BE2C (cell line): ENCODE measurements around the gene PIGR.

ENCODE experiments used
- DNase-seq: peaks from one replicate; pipeline ENCODE4 v3.0.0-alpha.2; 2020
- H3K27me3 ChIP-seq: fragments of 250-450 bp; sonication (Bioruptor Pico); 2 replicates; pipeline ENCODE4 v1.5.1; 2020; ENCODE audit warnings: mild to moderate bottlenecking
- H3K36me3 ChIP-seq: fragments of 250-450 bp; sonication (Bioruptor Pico); 2 replicates; pipeline ENCODE4 v1.5.1; 2020; ENCODE audit warnings: mild to moderate bottlenecking
- H3K4me1 ChIP-seq: fragments of 250-450 bp; sonication (Bioruptor Pico); 2 replicates; pipeline ENCODE4 v1.5.1; 2020
- H3K4me3 ChIP-seq: 2 replicates; pipeline ENCODE4 v1.5.1; 2011; ENCODE audit warnings: low read depth, low read length
- H3K9me3 ChIP-seq: fragments of 250-450 bp; sonication (Bioruptor Pico); 2 replicates; pipeline ENCODE4 v1.5.1; 2020
- CTCF ChIP-seq: IDR thresholded peaks from 2 replicates; pipeline ENCODE4 v1.5.1; 2012; ENCODE audit warnings: mild to moderate bottlenecking, low read depth, low read length

Gene PIGR

GRCh38 chr1:206982216-206982615 lies 36.0 kb upstream of the PIGR start:
- H3K27me3 ChIP-seq = peaks cover 60% of the 10 kb centered on the region
- H3K4me1 ChIP-seq = no peaks in the 10 kb centered on the region
- peak; percentile 46 for DNase-seq
- H3K9me3 ChIP-seq = no peaks in the 10 kb centered on the region
- TF ChIP-seq CTCF = peak; percentile 79
- H3K36me3 ChIP-seq = no peaks in the 10 kb centered on the region
- H3K4me3 ChIP-seq = no peak overlapping the region

GRCh38 chr1:206979379-206980043 lies 33.2 kb upstream of the PIGR start:
- Histone ChIP-seq H3K27me3 (peaks cover 34% of the 10 kb centered on the region), H3K4me1 (no peaks in the 10 kb centered on the region), H3K36me3 (no peaks in the 10 kb centered on the region), H3K9me3 (no peaks in the 10 kb centered on the region), H3K4me3 (no peak overlapping the region)
- no peak for DNase-seq
- TF ChIP-seq CTCF = peak; percentile 69

DNA sequence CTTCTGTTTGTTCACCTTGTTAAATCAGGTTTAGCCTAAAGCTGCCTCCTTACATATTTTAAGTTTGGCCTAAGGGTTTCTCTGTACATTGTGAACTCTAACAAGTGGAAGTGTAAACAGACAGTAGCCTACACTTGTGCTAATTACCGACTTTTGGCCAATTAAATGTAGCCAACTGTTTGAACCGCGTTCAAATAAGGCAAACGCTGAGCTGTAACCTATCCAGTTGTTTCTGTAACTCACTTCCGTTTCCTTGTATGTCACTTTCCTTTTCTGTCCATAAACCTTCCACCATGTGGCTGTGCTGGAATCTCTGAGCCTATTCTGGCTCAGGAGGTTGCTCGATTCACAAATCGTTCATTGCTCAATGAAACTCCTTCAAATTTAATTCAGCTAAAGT lies 32.0 kb upstream of the PIGR start:
- no peak for TF ChIP-seq CTCF
- Histone ChIP-seq H3K4me3 (no peak overlapping the region), H3K27me3 (peaks cover 27% of the 10 kb centered on the region), H3K36me3 (no peaks in the 10 kb centered on the region), H3K9me3 (no peaks in the 10 kb centered on the region), H3K4me1 (no peaks in the 10 kb centered on the region)
- no peak for DNase-seq

GRCh38 chr1:206975306-206975705 lies 29.0 kb upstream of the PIGR start:
- Histone ChIP-seq H3K9me3 (no peaks in the 10 kb centered on the region), H3K4me3 (no peak overlapping the region), H3K36me3 (no peaks in the 10 kb centered on the region), H3K27me3 (peaks cover 29% of the 10 kb centered on the region), H3K4me1 (no peaks in the 10 kb centered on the region)
- TF ChIP-seq CTCF = no peak
- peak; percentile 46 for DNase-seq

GRCh38 chr1:206974140-206974539 lies 27.9 kb upstream of the PIGR start:
- TF ChIP-seq CTCF = no peak

DNA sequence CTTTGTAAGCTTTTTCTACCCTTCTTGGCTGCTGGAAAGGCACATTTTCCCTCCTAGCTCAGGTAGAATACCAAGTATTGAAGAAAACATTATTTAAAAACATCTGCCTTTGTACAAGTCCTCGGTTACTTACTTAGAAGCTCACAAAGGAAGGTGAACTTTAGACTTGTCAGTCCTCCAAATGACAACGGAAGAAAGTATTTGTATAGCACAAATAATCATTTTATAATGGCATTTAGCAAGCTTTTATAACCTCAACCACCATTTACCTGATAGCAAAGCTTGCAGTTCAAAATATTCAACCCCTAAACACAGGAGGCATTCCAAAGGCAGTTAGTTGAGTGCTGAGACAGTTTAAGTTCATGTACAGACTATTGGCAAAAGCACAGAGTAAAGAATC lies 26.5 kb upstream of the PIGR start:
- Histone ChIP-seq H3K27me3 (peaks cover 19% of the 10 kb centered on the region), H3K4me1 (no peaks in the 10 kb centered on the region), H3K4me3 (no peak overlapping the region), H3K36me3 (no peaks in the 10 kb centered on the region), H3K9me3 (no peaks in the 10 kb centered on the region)
- TF ChIP-seq CTCF = no peak
- DNase-seq = no peak

More at GRCh38 chr1:206974140-206974539, 27.9 kb upstream of the PIGR start:
- no peak overlapping the region for H3K4me3 ChIP-seq
- no peaks in the 10 kb centered on the region for H3K36me3 ChIP-seq
- no peak for DNase-seq
- peaks cover 29% of the 10 kb centered on the region for H3K27me3 ChIP-seq
- H3K9me3 ChIP-seq = no peaks in the 10 kb centered on the region
- no peaks in the 10 kb centered on the region for H3K4me1 ChIP-seq
